NCI-H82 treated with DMSO at 0.1 percent for 48 hours (cell line): Measurements from ENCODE around the gene POFUT2.
"Not testable (repeated sequence)": the region's sequence is repeated elsewhere in the genome, so short reads cannot be mapped to it uniquely, and the experiment has no call there.

Source experiments
- DNase-seq: peaks from one replicate; lab custom pipeline; 2025; ENCODE audit not compliant: unreplicated experiment; lab: John Stamatoyannopoulos, UW

Gene POFUT2

DNA sequence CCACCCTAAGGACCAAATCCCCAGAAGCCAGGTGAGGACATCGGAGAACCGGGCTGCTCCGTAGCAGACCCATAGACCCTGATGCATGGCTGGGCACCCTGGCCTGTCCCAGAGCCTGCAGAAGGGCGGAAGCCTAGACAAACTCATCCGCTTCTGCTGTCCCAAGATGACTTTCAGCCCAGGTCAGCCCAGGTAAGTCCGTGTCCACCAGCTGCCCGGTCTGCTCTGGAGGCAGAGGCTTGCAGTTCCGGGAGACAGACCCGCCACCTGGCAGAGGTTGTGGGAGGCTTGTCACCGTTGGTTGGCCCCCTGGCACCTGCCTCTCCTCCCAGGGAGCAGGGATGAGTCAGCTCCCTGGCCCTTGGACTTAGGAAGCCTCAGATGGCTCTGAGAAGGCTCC lies 22.8 kb upstream of the POFUT2 start:
- no peak for DNase-seq

DNA sequence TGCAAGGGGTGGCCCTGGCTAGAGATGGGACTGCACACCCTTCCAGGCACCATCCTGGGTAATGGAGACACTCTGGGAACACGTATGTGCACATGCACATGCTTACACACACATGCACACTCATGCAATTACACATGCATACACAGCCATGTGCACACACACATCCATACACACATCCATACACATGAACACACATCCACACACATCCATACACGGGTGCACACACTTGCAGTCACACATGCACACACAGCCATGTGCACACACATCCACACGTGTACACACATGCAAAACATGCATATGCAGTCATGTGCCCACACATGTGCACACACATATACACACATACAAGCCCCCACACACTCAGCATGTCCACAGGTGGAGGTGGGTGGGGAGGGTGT lies 22.3 kb upstream of the POFUT2 start:
- no peak for DNase-seq

DNA sequence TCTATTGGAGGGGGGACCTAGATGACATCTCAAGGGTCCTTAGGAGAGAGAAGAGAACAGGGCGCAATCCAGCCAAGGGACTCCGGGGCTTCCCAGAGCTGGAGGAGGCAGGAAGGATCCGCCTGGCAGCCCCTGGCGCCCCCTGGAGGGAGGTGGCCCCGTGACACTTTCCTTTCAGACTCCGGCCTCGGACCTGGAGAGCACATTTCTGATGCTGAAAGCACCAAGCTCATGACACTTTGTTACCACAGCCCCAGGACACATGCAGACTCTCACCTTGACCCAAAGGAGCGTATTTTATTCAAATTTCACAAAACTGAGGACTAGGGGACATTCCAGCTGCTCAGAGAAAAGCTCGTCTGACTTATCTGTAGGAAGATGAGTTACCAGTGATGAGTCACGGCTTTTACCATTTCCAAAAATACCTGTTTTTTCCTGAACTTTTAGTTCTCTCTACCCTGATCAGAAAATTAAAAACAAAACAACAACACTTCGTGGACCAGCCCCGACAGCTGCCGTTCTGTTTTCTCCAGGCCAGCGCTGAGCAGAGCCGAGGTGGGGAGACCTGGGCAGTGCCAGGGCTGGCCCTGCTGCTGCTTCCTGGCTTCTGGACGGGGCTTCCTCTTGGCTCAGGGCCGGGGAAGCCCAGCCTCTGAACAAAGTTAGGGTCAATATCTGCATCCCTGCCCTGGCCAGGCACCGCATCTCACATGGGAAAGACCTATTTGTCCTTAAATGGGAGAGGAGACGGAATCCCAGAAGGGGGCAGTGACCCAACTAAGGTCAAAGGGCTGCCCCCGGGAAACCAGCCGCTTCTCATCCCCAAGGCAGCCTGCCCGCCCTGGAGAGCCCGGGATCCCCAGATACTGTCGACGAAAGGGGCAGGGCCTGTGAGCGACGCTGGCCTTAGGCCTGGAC lies 21.6 kb upstream of the POFUT2 start:
- no peak for DNase-seq

DNA sequence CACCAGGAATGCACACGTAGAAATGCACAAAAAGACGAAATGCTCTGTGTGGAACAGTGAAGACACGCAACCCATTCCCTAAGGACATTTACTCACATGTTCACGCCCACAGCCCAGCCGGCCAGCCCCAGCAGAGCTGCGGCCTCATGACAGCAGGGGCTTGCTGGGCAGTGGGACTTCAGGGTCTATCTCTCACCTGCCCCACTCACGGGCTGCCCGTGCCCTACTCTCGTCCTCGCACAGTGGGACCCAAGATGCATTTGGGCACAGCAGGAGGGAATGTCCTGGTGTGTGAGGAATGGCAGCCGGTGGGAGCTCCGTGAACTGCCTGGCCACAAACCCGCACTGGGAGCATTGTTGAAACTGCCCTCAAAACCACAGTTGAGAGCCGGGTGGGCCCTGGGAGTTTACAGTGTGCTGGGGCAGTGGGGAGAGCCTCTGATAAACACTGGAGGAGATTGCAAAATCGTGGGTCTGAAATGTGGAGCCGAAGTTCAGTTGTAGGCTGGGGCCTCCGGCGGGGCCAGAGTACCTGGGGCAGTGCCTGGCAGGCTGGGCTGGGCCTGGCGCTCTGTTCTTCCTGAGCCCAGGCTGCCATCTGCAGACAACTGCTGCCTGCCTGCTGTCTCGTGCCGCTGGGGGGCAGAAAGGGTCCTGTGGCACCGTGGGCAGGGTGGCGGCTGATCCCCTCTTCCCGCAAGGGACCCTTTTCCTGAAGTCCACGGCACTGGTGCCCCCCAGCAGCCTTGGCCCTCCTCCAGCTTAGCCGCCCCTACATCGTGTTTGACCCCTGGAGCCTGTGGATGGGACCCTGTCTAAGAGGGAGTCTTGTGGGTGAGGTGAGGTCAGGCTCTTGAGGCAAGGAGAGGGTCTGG lies 20.7 kb upstream of the POFUT2 start:
- DNase-seq = no peak

DNA sequence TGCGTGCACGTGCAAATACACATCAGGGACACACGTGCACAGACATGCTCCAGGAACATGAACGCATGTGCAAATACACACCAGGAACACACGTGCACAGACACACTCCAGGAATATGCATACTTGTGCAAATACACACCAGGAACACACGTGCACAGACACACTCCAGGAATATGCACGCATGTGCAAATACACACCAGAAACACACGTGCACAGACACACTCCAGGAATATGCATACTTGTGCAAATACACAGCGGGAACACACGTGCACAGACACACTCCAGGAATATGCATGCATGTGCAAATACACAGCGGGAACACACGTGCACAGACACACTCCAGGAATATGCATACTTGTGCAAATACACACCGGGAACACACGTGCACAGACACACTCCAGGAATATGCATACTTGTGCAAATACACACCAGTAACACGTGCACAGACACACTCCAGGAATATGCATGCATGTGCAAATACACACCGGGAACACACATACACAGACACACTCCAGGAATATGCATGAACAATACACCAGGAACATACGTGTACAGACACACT lies 20.0 kb upstream of the POFUT2 start:
- not testable (repeated sequence) for DNase-seq

DNA sequence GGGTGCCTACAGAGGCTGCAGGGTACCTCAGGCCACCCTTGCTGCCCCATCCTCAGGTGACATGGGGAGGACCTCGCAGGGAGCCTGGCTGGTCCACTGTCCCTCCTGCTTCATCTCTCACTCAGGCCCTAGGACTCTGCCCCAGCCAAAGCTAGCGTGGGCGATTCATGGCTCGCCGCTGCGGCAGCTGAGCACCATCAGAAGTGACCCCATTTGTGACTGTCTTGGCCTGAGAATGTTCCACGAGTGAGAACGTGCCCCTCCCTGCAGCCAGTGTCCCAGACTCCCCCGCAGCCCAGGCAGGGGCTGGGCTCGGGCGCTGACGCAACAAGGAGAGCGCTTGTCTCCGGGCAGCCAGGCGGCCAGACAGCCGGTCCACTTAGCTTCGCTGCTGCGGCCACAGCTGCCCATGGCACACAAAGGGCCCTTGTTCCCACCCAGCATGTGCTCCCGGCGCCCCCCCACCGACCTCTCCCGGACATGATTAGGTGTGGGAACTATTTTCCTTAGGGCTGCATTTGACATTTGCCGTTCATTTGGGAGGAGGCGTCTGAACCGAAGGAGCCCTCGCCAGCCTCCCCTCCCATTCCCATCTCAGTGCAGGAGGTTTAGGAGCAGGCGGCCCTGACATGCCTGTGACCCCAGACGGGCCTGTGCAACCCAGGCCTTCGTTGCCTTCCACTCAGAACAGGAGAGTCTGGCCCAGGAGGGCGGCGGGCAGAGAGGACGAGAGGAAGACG lies 19.3 kb upstream of the POFUT2 start:
- no peak for DNase-seq

DNA sequence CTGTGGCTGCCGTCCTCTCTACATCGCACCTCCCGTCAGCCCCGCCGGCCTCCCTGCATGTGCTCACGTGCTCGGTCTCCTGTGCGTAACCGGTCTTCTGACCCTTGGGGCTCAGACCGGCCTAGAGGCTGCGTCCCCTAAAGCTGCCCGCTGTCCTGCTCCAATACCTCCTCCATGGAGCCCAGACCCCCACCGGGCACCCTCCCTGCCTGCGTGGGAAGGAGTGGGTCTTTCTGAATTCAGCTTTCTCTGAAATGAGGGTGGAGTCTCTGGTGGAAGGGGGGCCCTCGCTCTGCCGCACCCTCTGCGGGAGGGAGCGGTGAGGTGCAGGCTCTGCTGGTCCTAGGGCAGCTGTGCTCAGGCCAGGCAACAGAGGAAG lies 18.7 kb upstream of the POFUT2 start:
- DNase-seq = no peak

DNA sequence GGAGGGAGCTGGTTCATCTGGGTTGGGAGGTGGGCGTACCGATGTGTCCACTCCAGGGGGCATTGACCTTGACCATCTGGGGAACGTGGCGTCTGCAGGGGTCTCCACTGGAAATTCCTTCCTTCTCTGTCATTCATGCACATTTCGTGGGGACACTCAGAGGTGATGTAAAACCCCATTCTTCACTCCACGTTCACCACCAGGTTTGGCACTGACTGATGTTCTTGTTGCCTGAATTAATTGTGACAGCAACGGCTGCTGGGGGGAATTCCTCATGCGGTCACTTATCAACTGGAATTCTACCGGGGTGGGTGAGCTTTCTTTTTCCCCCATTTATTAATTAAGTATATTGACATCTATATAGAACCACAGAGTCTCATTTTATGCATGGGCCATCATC lies 18.1 kb upstream of the POFUT2 start:
- DNase-seq = no peak

DNA sequence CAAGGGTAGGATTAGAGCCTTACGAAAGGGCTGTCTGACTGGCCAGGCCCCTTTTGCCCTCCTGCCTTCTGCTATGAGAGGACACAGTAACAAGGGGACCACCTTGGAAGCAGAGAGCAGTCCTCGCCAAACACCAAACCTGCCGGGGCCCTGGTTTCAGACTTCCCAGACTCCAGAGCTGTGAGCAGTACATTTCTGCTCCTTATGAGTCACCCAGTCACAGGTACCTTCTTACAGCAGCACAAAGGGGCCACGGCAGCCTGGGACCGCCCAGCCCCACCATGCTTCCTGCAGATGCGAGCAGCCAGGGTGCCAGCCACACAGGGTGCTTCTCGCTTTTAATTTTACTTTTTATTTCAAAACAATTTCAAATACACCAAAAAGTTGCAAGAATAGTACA lies 17.2 kb upstream of the POFUT2 start:
- DNase-seq = no peak

DNA sequence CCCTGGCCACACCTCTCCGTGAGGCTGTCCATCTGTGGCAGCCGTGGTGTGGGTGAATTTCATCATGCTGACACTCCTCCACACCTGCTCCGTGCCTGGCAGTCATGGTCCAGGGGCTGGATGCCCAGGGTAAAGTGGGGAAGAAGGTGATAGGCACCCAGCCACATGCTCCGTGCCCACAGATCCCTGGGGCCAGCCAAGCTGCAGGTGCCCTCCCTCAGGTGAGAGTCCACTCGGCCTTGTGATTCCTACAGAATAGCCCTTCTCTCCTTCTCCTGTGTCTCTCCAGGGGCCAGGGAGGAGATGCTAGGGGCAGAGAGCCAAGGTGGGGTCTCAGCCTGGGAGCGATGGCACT lies 16.8 kb upstream of the POFUT2 start:
- DNase-seq = no peak

DNA sequence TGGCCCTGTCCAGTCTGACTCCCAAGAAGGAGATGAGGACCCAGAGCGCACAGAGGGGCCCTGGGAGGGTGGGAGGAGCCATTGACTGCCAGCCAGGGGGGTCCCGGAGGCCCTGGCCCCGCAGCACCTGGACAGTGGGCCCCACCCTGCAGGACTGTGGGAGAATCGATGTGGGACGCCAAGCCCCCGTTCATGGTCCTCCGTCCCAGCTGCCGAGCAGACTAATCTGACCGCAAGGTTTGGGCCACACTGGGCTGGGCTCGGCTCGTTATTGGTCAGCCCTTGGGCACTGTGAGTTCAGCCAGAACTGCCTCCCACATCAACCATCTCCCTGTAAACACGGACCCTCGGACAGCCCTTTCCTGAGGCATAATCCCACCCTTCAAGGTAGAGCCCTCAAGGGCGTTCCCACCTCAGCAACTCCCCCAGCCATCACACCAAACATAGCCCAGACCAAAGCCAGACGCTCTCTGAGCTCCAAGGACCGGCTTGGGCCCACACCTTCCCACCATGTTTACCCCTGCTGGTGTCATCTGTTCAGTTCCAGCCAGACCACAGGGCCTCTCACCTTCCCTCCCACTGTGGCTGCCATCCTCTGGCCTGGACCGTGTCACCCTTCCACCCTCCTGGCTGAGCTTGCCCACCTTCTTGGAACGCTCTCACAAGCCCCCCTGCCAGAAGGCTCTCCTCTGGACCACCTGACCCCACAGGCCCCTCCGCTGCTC lies 16.2 kb upstream of the POFUT2 start:
- no peak for DNase-seq

DNA sequence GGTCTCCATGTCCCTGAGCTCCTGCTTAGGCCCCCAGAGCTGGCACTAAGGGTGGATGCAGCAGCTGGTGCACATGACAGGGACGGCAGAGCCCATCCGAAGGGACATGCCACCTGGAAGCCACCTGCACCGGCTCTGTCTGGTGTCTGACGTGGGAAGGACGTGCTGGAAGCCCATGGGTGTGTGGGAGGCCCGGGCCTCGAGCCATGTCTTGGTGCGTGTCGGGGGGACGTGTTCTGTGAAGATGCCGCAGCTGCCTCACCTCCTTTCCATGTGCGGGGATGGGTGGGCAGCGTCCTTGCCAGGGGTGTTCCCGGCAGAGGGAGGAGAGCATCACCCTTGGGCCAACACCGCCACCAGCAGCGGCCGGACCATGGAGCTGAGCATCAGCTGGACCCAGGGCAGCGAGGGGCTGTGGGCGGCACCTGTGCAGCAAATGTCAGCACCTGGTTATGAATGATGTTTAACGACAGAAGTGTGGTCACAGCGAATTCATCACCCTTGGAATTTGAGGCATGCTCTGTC lies 15.5 kb upstream of the POFUT2 start:
- no peak for DNase-seq

DNA sequence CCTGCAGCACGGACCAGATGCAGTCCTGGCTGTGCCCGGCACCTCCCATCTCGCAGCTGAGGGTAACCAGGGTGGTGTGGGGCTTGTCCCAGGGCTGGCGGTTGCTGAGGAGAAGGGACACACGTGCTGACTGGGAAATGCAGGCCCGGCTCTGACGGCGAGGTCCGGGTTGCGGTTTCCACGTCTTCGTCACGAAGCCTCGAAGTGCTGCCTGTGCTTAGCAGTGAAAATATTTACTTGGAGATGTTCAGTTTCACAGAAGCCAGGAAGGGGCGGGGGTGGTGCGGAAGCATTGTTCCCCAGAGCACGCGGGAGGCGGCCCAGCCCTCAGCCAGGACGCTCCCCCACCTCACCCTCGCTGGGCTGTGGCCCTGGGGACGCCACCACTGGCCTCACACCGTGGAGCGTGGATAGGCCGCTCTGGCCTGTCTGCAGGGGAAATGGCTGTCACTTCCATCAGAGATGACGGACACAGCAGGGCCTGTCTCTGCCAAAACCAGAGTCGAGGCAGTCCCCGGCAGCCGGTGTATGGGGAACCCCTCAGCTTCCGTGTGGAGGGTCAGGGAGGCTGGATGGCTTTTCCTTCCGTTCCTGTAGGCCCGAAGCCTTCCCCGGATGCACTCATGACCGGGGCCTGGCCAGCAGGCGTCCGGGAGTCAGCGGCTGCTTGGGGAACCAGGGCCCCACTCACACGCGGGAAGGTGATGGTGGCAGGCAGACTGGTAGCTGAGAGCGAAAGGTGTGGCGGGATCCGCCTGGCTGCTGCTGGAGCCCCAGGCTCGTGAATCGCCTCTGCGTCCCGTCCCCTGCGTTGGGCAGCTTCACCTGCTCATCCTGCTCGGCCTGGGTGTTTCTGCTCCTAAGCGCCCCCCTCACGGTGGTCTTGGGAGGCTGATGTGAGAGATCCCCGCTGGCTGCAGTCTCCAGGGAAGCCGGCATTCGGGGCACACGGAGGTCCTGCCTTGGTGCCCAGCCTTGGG lies 14.7 kb upstream of the POFUT2 start:
- no peak for DNase-seq

DNA sequence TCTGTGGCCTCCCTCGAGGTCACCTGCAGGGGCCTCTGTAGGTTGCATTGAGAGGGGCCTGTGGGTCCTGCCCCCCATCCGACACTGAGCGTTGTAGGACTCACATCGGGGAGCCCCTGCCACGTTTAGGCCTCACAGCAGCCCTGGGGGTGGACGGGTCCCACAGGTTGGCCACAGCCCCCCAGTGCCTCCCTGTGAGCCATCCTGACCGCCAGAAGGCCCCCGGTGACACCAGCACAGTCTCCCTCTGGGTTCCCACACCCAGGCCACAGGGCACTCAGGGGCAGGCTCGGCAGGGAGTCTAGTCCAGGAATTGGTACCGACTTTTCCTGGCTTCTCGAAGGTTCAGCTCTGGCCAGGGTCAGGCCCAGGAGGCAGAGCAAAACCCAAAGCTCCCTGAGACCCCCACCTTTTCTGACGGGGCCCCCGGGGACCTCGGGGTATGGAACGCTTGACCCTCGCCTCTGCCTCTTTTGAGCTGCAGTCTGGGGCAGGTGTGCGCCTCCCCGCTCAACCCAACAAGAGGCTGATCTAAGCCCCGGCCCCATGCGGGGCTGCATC lies 13.9 kb upstream of the POFUT2 start:
- DNase-seq = no peak

DNA sequence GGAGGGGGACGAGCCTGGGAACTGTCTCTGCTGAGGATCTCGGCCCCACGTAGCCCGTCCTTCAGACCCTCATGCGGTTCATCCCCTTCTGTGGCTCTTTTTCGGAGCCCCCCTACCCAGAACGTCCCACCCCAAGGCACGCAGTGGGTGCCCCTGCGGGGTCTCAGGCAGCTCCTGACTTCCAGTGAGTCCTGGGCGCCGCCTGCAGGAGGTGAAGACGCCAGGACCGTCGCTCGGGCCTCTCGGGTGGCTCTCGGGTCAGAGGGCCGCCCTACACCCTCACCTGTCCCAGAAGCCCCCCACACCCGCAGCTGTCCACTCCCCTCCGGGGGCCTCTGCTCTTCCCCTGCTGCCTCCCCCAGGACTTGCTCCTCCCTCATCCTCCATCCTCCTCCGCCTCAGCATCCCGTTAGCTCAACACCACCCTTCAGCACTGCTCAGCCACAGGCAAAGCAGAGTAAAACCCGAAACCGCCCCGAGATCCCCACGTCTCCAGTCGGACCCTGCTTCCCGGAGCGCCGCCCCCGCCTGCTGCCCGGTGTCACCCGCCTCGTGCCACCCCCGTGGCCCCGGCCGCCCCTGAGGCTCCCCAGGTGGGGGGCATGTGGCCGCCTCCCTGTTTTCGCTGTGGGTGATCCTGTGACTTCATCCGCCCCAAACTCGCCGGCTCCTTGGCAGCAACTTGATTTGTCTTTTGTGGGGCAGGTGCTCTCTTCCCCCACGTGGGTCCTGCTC lies 13.3 kb upstream of the POFUT2 start:
- no peak for DNase-seq

DNA sequence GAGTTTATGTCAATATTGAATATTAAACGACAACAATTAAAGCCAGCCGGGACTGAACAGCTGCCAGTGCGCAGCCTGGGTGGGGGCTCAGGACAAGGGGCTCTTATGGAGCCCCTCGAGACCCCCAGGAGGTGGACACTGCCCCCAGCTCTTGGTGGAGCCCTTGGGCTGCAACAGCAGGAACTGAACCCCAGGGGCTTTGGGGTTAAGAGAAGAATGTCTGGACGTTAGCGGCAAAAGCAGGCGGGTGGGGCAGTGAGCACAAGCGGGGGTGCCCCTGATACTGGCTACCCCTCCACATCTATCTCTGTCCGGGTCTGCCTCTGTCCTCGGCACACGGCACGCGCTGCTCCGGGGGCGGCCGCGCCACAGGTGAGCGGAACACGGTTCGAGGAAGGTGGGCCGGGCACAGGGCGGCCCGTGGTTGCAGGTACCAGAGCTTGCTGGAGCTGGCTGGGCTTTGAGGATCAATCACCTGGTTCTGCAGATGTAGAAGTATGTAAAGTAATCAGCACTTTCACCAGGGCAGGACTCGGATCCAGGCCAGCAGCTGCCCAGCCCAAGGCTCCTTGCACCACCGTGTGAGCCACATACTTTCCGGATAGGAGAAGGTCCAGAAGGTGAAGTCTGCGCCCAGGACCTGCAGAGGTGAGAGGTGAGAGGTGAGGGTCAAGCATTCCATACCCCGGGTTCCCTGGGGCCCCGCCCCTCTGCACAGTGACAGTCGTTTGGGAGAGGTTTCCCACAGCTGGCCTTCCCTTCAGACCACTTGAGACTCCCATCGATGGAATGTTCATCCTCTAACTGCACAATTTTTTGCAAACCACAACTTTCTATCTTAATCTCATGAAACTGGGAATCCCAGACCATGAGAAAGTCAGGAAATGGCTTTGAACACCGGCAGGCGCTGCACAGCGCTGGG lies 12.4 kb upstream of the POFUT2 start:
- no peak for DNase-seq
